HCT116 (cell line): ENCODE results near the gene LHFPL6. TPM values are rescaled to one million over a fixed set of nuclear protein-coding genes. Genes with fewer than 3 reads are reported as not detected.

Source experiments
- ATAC-seq: fragments of 200-7000 bp; cut with Tn5 transposase; 2 replicates; pipeline ENCODE4 v1.9.1; 2020; ENCODE audit warnings: mild to moderate bottlenecking, moderate library complexity
- BruUV-seq: library from RNA; stranded (reverse); fragments of 400-500 nt; replicated peaks from 2 replicates; lab custom pipeline; 2021; lab: Mats Ljungman, UMichigan
- CTCF ChIA-PET: fragments of 300-600 bp; sonication (Branson Sonifier 250); formaldehyde crosslinking; loops from one replicate; lab custom pipeline; 2021; ENCODE audit warnings: antibody characterized with exemption; lab: Charles Lee
- POLR2A ChIA-PET: fragments of 300-600, 350-600 bp; sonication (Branson Sonifier 250); formaldehyde crosslinking; loops from one replicate; lab custom pipeline; 2021; ENCODE audit warnings: antibody characterized with exemption; lab: Charles Lee
- RAD21 ChIA-PET, 2 experiments: fragments of 300-600 bp; sonication (Branson Sonifier 250); formaldehyde crosslinking; loops; one replicate each; lab custom pipeline; 2023; ENCODE audit warnings: low total read pairs in 2 of 2; ENCODE audit not compliant: uncharacterized antibody in 2 of 2, unreplicated experiment in 2 of 2, low non-redundant PET in 1 of 2; lab: Charles Lee
- DNase-seq: peaks from one replicate; pipeline ENCODE4 v3.0.0-alpha.2; 2010; ENCODE audit warnings: low read depth, low spot score
- H2AFZ ChIP-seq: fragments of 200-600 bp; shearing (Covaris generic), sonication (generic); 2 replicates; pipeline ENCODE4 v1.6.1; 2017; ENCODE audit warnings: low read depth, mixed run types, mixed read lengths, antibody characterized with exemption, low read length; ENCODE audit not compliant: poor library complexity, severe bottlenecking
- H3K27ac ChIP-seq: 2 replicates; pipeline ENCODE4 v1.5.1; 2012; ENCODE audit warnings: low read depth, low read length
- H3K27me3 ChIP-seq: fragments of 200-600 bp; sonication (generic); 2 replicates; pipeline ENCODE4 v1.6.1; 2016; ENCODE audit warnings: mixed run types, low read length, mixed read lengths; ENCODE audit not compliant: insufficient read depth
- H3K36me3 ChIP-seq, 2 experiments: fragments of 200-500 bp in 1 of 2; fragments of 200-600 bp in 1 of 2; sonication (Bioruptor generic) in 1 of 2; sonication (generic) in 1 of 2; 2 replicates each; pipeline versions ENCODE4 v1.5.1 to v1.6.1; 2014 to 2016; ENCODE audit warnings: low read length in 2 of 2, inconsistent platforms in 1 of 2, mixed read lengths in 1 of 2, mixed run types in 1 of 2; ENCODE audit not compliant: insufficient read depth in 2 of 2, control insufficient read depth in 1 of 2
- H3K4me1 ChIP-seq, 2 experiments: fragments of 200-600 bp in 1 of 2; sonication (generic) in 1 of 2; 2 replicates each; pipeline versions ENCODE4 v1.5.1 to v1.6.1; 2012 to 2017; ENCODE audit warnings: low read length in 2 of 2, inconsistent platforms in 1 of 2, mild to moderate bottlenecking in 1 of 2, mixed read lengths in 1 of 2, mixed run types in 1 of 2, moderate library complexity in 1 of 2; ENCODE audit not compliant: insufficient read depth in 2 of 2, control insufficient read depth in 1 of 2
- H3K4me2 ChIP-seq: fragments of 200-600 bp; sonication (generic); 2 replicates; pipeline ENCODE4 v1.6.1; 2017; ENCODE audit warnings: mixed run types, low read length, mixed read lengths
- H3K4me3 ChIP-seq, 2 experiments: fragments of 200-600 bp in 1 of 2; sonication (generic) in 1 of 2; replicated peaks in 1 of 2; 2 replicates each; pipeline ENCODE4 v1.5.1; 2011 to 2016; ENCODE audit warnings: low read length in 2 of 2, control low read depth in 1 of 2, low read depth in 1 of 2, mild to moderate bottlenecking in 1 of 2, mixed read lengths in 1 of 2, mixed run types in 1 of 2
- H3K79me2 ChIP-seq: fragments of 200-600 bp; sonication (generic); 2 replicates; pipeline ENCODE4 v1.6.1; 2017; ENCODE audit warnings: mild to moderate bottlenecking, mixed run types, low read length, moderate library complexity, mixed read lengths; ENCODE audit not compliant: insufficient read depth
- H3K9ac ChIP-seq: fragments of 200-600 bp; sonication (generic); 2 replicates; pipeline ENCODE4 v1.6.1; 2016; ENCODE audit warnings: low read length, mixed read lengths
- H3K9me2 ChIP-seq: fragments of 200-600 bp; sonication (generic), shearing (Covaris generic); 2 replicates; pipeline ENCODE4 v1.6.1; 2017; ENCODE audit warnings: mixed run types, mild to moderate bottlenecking, moderate library complexity; ENCODE audit not compliant: insufficient read depth
- H3K9me3 ChIP-seq, 2 experiments: fragments of 200-500 bp in 1 of 2; fragments of 200-600 bp in 1 of 2; sonication (Bioruptor generic) in 1 of 2; sonication (generic) in 1 of 2; 2 replicates each; pipeline ENCODE4 v1.6.1; 2014 to 2017; ENCODE audit warnings: low read length in 2 of 2, mixed read lengths in 2 of 2, inconsistent platforms in 1 of 2, low read depth in 1 of 2, mild to moderate bottlenecking in 1 of 2, mixed run types in 1 of 2, moderate library complexity in 1 of 2; ENCODE audit not compliant: control insufficient read depth in 1 of 2, insufficient read depth in 1 of 2
- H4K20me1 ChIP-seq: fragments of 200-600 bp; sonication (generic), shearing (Covaris generic); 2 replicates; pipeline ENCODE4 v1.6.1; 2017; ENCODE audit warnings: mixed run types, mild to moderate bottlenecking, moderate library complexity; ENCODE audit not compliant: insufficient read depth
- CEBPB ChIP-seq: IDR thresholded peaks from 2 replicates; pipeline ENCODE4 v1.6.1; 2012; ENCODE audit warnings: low read depth
- EZH2phosphoT487 ChIP-seq: fragments of 200-600 bp; IDR thresholded peaks from 2 replicates; pipeline ENCODE4 v1.6.1; 2018; ENCODE audit warnings: antibody characterized with exemption, borderline replicate concordance
- RAD21 ChIP-seq: IDR thresholded peaks from 2 replicates; pipeline ENCODE4 v1.6.1; 2012; ENCODE audit warnings: low read depth, mild to moderate bottlenecking
- SP1 ChIP-seq: IDR thresholded peaks from 2 replicates; pipeline ENCODE4 v1.6.1; 2012; ENCODE audit warnings: low read depth
- SRF ChIP-seq: IDR thresholded peaks from 2 replicates; pipeline ENCODE4 v1.6.1; 2012; ENCODE audit warnings: low read depth
- YY1 ChIP-seq: IDR thresholded peaks from 2 replicates; pipeline ENCODE4 v1.6.1; 2011; ENCODE audit warnings: low read length, low read depth, moderate library complexity, mild to moderate bottlenecking; ENCODE audit not compliant: insufficient replicate concordance; ENCODE audit errors: extremely low read depth
- ZFX ChIP-seq: fragments of 450-650 bp; IDR thresholded peaks from 2 replicates; pipeline ENCODE4 v1.6.1; 2017
- intact Hi-C: fragments of 100-400 bp; cut with micrococcal nuclease; formaldehyde crosslinking; loops from 2 replicates; pipeline ENCODE4 v1.10.0; 2022
- total RNA-seq: library from RNA; stranded (reverse); gene quantifications from one replicate; pipeline ENCODE4 v1.2.1, GENCODE V29; 2021; ENCODE audit not compliant: unreplicated experiment
- TF ChIP-seq, protein P1 (sequence below), 3 experiments: fragments of 200-600 bp in 1 of 3; sonication (generic) in 1 of 3; IDR thresholded peaks in 2 of 3; conservative IDR thresholded peaks in 1 of 3; 2 replicates each; pipeline ENCODE4 v1.5.1; 2012 to 2017; ENCODE audit warnings: low read depth in 2 of 3, low read length in 2 of 3, antibody characterized with exemption in 1 of 3, borderline replicate concordance in 1 of 3, control low read depth in 1 of 3, mild to moderate bottlenecking in 1 of 3, mixed read lengths in 1 of 3, mixed run types in 1 of 3, moderate library complexity in 1 of 3; ENCODE audit not compliant: insufficient read depth in 1 of 3
- TF ChIP-seq, protein P2 (sequence below): IDR thresholded peaks from 2 replicates; pipeline ENCODE4 v1.6.1; 2012; ENCODE audit warnings: low read depth
- TF ChIP-seq, protein P3 (sequence below): IDR thresholded peaks from 2 replicates; pipeline ENCODE4 v1.6.1; 2011; ENCODE audit warnings: mild to moderate bottlenecking, low read length, moderate library complexity; ENCODE audit not compliant: insufficient replicate concordance; ENCODE audit errors: extremely low read depth

LHFPL6 gene
- total RNA-seq, 1 experiment from 2014 or later: 0.22 TPM

DNA sequence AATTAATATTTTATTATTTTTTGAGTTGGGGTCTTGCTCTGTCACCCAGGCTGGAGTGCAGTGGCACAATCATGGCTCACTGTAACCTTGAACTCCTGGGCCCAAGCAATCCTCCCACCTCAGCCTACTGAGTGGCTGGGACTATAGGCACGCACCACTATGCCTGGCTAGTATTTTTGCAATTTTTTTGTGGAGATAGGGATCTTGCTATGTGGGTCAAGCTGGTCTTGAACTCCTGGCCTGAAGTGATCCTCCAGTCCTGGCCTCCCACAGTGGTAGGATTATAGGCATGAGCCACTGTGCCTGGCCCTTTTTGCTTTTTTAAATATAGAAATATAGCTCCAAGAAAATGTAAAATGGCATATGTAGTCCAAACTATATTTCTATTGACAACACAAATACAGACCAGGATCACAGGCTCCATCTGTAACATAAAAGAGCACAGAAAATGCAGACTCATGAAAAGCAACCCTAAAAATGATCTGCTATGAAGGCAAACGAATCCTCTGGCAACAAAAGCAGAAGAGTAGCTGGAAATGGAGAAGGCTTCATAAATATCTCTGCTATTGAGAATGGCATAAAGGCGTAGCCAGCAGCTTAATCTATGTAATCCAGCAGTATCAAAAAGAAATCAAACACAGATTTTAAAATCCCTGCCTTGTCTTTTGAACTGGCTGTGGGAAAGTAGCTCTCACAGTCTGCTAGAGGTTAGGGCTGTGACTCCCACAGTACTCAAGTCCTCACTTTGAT lies 200.6 kb downstream of the LHFPL6 start:
- no peaks in the 10 kb centered on the region for H3K36me3 ChIP-seq
- BruUV-seq: no TSS peak

More for the DNA sequence above, 200.6 kb downstream of the LHFPL6 start:
- no peaks in the 10 kb centered on the region for H4K20me1 ChIP-seq
- intact Hi-C loops: no loop called here
- ChIA-PET RAD21 (no interaction called here), CTCF (no interaction called here), POLR2A (no interaction called here)
- peaks cover 28% of the 10 kb centered on the region; the same call in 1 of the 2 replicates for H3K27me3 ChIP-seq
- H3K4me2 ChIP-seq: no peak overlapping the region
- no peak for DNase-seq
- H3K27ac ChIP-seq: no peak overlapping the region
- H3K79me2 ChIP-seq: no peaks in the 10 kb centered on the region
- H3K4me3 ChIP-seq: no peak overlapping the region
- H3K4me1 ChIP-seq: no peaks in the 10 kb centered on the region
- H2AFZ ChIP-seq: no peak overlapping the region
- no peaks in the 10 kb centered on the region for H3K9me3 ChIP-seq
- H3K9me2 ChIP-seq: no peaks in the 10 kb centered on the region
- TF ChIP-seq SP1 (no peak), YY1 (no peak), SRF (no peak), ZFX (no peak), EZH2phosphoT487 (no peak), CEBPB (no peak), RAD21 (no peak)
- TF ChIP-seq, protein P1, sequence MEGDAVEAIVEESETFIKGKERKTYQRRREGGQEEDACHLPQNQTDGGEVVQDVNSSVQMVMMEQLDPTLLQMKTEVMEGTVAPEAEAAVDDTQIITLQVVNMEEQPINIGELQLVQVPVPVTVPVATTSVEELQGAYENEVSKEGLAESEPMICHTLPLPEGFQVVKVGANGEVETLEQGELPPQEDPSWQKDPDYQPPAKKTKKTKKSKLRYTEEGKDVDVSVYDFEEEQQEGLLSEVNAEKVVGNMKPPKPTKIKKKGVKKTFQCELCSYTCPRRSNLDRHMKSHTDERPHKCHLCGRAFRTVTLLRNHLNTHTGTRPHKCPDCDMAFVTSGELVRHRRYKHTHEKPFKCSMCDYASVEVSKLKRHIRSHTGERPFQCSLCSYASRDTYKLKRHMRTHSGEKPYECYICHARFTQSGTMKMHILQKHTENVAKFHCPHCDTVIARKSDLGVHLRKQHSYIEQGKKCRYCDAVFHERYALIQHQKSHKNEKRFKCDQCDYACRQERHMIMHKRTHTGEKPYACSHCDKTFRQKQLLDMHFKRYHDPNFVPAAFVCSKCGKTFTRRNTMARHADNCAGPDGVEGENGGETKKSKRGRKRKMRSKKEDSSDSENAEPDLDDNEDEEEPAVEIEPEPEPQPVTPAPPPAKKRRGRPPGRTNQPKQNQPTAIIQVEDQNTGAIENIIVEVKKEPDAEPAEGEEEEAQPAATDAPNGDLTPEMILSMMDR (IDR thresholded peaks at IDR 0.05 in 2 of 3, conservative IDR thresholded peaks at IDR 0.05 in 1 of 3; ENCODE audit: borderline replicate concordance in 1 of 3, insufficient read depth in 1 of 3, low read depth in 2 of 3, low read length in 2 of 3): no peak
- TF ChIP-seq, protein P2, sequence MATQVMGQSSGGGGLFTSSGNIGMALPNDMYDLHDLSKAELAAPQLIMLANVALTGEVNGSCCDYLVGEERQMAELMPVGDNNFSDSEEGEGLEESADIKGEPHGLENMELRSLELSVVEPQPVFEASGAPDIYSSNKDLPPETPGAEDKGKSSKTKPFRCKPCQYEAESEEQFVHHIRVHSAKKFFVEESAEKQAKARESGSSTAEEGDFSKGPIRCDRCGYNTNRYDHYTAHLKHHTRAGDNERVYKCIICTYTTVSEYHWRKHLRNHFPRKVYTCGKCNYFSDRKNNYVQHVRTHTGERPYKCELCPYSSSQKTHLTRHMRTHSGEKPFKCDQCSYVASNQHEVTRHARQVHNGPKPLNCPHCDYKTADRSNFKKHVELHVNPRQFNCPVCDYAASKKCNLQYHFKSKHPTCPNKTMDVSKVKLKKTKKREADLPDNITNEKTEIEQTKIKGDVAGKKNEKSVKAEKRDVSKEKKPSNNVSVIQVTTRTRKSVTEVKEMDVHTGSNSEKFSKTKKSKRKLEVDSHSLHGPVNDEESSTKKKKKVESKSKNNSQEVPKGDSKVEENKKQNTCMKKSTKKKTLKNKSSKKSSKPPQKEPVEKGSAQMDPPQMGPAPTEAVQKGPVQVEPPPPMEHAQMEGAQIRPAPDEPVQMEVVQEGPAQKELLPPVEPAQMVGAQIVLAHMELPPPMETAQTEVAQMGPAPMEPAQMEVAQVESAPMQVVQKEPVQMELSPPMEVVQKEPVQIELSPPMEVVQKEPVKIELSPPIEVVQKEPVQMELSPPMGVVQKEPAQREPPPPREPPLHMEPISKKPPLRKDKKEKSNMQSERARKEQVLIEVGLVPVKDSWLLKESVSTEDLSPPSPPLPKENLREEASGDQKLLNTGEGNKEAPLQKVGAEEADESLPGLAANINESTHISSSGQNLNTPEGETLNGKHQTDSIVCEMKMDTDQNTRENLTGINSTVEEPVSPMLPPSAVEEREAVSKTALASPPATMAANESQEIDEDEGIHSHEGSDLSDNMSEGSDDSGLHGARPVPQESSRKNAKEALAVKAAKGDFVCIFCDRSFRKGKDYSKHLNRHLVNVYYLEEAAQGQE: no peak
- TF ChIP-seq, protein P3, sequence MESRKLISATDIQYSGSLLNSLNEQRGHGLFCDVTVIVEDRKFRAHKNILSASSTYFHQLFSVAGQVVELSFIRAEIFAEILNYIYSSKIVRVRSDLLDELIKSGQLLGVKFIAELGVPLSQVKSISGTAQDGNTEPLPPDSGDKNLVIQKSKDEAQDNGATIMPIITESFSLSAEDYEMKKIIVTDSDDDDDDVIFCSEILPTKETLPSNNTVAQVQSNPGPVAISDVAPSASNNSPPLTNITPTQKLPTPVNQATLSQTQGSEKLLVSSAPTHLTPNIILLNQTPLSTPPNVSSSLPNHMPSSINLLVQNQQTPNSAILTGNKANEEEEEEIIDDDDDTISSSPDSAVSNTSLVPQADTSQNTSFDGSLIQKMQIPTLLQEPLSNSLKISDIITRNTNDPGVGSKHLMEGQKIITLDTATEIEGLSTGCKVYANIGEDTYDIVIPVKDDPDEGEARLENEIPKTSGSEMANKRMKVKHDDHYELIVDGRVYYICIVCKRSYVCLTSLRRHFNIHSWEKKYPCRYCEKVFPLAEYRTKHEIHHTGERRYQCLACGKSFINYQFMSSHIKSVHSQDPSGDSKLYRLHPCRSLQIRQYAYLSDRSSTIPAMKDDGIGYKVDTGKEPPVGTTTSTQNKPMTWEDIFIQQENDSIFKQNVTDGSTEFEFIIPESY: no peak
- no peak for ATAC-seq
- H3K9ac ChIP-seq: no peak overlapping the region
